Measurements from ENCODE around the gene KRTAP20-2.
A peak's percentile ranks its signal among the peaks of the same experiment; 100 is the strongest.

Gene KRTAP20-2

DNA sequence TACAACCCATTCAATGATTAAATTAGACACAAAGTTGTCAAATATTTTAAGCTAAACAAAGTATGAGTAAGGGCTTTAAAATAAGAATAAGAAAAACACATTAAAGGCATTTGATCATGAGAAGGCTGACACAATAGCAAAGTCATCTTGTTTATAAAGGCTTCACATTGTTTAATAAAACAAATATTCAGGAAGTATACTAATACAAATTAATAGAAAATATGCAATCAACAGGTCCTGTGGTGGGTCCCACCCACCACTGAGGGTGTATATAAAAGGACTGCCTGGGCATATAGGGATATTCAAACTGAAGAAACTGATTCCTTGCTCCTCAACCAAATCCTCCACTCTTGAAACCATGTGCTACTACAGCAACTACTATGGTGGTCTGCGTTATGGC lies at the start of gene KRTAP20-2:
TSS of gene KRTAP20-2 (plus strand) at position 301 of the 400 bp plus-strand sequence. CDS start at position 359, 58 bp downstream.
- Mint-ChIP-seq H3K4me1 (no peaks in the 10 kb centered on the region), H3K9me3 (peaks cover 2 to 5% of the 10 kb centered on the region in 2 donors), H3K36me3 (no peaks in the 10 kb centered on the region), H3K27me3 (no peaks in the 10 kb centered on the region), H3K4me3 (no peak within 1 kb of the TSS), H3K27ac (no peak within 1 kb of the TSS)
- ATAC-seq (replicated peaks): no peak
- DNase-seq: no peak

DNA sequence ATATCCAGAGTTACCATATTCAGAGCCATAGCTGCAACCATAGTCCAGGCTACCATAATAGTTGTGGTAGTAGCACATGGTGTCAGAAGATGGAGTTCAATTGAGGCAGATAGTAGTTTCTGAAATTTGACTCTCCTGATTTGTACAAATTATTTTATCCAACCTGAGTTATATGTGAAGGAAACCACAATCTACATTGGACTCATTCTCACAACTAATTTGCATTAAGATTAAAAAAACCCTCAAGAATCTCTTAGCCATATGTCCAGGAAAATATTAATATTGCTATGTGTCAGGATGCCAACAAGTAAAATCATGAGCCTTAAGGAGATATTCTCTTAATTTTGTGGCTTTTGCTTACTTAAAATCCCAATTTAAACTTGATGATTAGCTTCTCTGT lies 44.7 kb upstream of the KRTAP20-2 start, which contains the start of gene KRTAP22-2:
TSS of gene KRTAP22-2 (minus strand) at position 101 of the 400 bp plus-strand sequence.
- H3K4me1 Mint-ChIP-seq: no peaks in the 10 kb centered on the region
- no peaks in the 10 kb centered on the region for H3K9me3 Mint-ChIP-seq
- DNase-seq: no peak
- H3K27ac Mint-ChIP-seq: no peak within 1 kb of the TSS
- ATAC-seq (replicated peaks): no peak
- H3K27me3 Mint-ChIP-seq: no peaks in the 10 kb centered on the region
- no peaks in the 10 kb centered on the region for H3K36me3 Mint-ChIP-seq
- H3K4me3 Mint-ChIP-seq: no peak within 1 kb of the TSS

- Mint-ChIP-seq H3K4me3 (no peak within 1 kb of the TSS), H3K9me3 (no peaks in the 10 kb centered on the region), H3K36me3 (no peaks in the 10 kb centered on the region), H3K27ac (no peak within 1 kb of the TSS), H3K4me1 (no peaks in the 10 kb centered on the region), H3K27me3 (no peaks in the 10 kb centered on the region)
- DNase-seq (no peak), ATAC-seq (replicated peaks) (no peak)
These were observed 42.9 kb upstream of the KRTAP20-2 start, which contains the start of gene KRTAP6-3 for GRCh38 chr21:30592140-30592539. Gene KRTAP6-3 (plus strand): TSS chr21:30592440. CDS start chr21:30592446, 6 bp downstream.

- H3K36me3 Mint-ChIP-seq: no peaks in the 10 kb centered on the region
- H3K27ac Mint-ChIP-seq: no peak within 1 kb of the TSS
- H3K4me3 Mint-ChIP-seq: no peak within 1 kb of the TSS
- no peak for DNase-seq
- ATAC-seq (replicated peaks): no peak
- no peaks in the 10 kb centered on the region for H3K27me3 Mint-ChIP-seq
- H3K4me1 Mint-ChIP-seq: no peaks in the 10 kb centered on the region
- peaks cover 4 to 7% of the 10 kb centered on the region in 2 donors for H3K9me3 Mint-ChIP-seq
These were observed 36.2 kb upstream of the KRTAP20-2 start, which contains the start of gene KRTAP6-2 for GRCh38 chr21:30598802-30599201. Gene KRTAP6-2 (minus strand): TSS chr21:30598902. CDS start chr21:30598874, 28 bp downstream.

- H3K27me3 Mint-ChIP-seq: no peaks in the 10 kb centered on the region
- DNase-seq: no peak
- no peaks in the 10 kb centered on the region for H3K36me3 Mint-ChIP-seq
- peaks cover 4 to 7% of the 10 kb centered on the region in 2 donors for H3K9me3 Mint-ChIP-seq
- ATAC-seq (replicated peaks): no peak
- no peak within 1 kb of the TSS for H3K4me3 Mint-ChIP-seq
- H3K27ac Mint-ChIP-seq: no peak within 1 kb of the TSS
- H3K4me1 Mint-ChIP-seq: no peaks in the 10 kb centered on the region
These were observed 34.2 kb upstream of the KRTAP20-2 start, which contains the start of gene KRTAP22-1 for GRCh38 chr21:30600787-30601186. Gene KRTAP22-1 (plus strand): TSS chr21:30601087.

DNA sequence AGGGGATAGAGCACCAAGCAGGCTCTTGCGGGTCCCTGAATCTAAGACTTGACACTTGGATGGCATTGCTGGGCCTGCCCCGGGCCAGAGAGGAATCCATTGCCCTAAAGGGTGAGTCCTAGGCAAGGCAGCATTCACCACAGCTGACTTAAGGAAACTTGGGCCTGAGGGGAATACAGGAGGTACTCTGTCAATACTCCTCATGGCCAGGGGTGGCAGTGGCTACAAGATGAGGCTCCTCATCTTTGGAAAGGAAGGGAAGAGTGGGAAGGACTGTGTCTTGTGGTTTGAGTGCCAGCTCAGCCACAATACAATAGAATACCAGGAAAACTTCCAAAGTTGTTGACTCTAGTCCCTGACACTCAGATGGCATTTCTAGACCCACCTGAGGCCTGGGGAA lies 29.0 kb upstream of the KRTAP20-2 start:
- peaks cover 7 to 10% of the 10 kb centered on the region in 2 donors for H3K9me3 Mint-ChIP-seq
- H3K27ac Mint-ChIP-seq: no peak overlapping the region
- no peak for DNase-seq
- H3K27me3 Mint-ChIP-seq: no peaks in the 10 kb centered on the region
- H3K4me3 Mint-ChIP-seq: no peak overlapping the region
- H3K4me1 Mint-ChIP-seq: no peaks in the 10 kb centered on the region
- ATAC-seq (replicated peaks): peak in 1 of 2 donors; percentile 16
- no peaks in the 10 kb centered on the region for H3K36me3 Mint-ChIP-seq

- H3K27ac Mint-ChIP-seq: no peak overlapping the region
- H3K36me3 Mint-ChIP-seq: no peaks in the 10 kb centered on the region
- peaks cover 0 to 8% of the 10 kb centered on the region in 2 donors for H3K9me3 Mint-ChIP-seq
- H3K27me3 Mint-ChIP-seq: no peaks in the 10 kb centered on the region
- H3K4me3 Mint-ChIP-seq: no peak overlapping the region
- H3K4me1 Mint-ChIP-seq: no peaks in the 10 kb centered on the region
- ATAC-seq (replicated peaks) (no peak), DNase-seq (no peak)
These were observed 22.9 kb upstream of the KRTAP20-2 start for GRCh38 chr21:30612132-30612531.

DNA sequence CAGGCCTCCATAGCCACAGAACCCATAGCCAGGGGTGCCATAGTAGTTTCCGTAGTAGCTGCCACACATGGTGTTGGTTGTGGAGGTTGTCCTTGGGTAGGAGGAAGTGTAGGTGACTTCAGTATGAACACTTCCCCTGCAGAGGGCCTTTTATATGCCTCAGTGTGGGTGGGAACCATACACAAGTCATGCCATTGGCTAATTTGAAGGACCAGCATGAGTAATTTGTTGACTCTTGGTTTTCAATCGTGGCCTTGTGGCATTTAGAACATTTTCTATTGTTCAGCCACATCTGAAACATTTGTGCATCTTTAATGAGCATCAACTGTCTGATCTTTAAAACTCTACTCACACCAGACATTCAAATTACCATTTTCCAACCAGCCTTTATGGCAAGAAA lies 21.2 kb upstream of the KRTAP20-2 start, which contains the start of gene KRTAP6-1:
TSS of gene KRTAP6-1 (minus strand) at position 95 of the 400 bp plus-strand sequence. CDS start at position 69, 26 bp downstream.
- Mint-ChIP-seq H3K4me1 (no peaks in the 10 kb centered on the region), H3K27ac (no peak within 1 kb of the TSS), H3K4me3 (no peak within 1 kb of the TSS), H3K36me3 (no peaks in the 10 kb centered on the region), H3K9me3 (peaks cover 0 to 5% of the 10 kb centered on the region in 2 donors), H3K27me3 (no peaks in the 10 kb centered on the region)
- DNase-seq: no peak
- ATAC-seq (replicated peaks): no peak

- H3K36me3 Mint-ChIP-seq: no peaks in the 10 kb centered on the region
- peaks cover 0 to 4% of the 10 kb centered on the region in 2 donors for H3K9me3 Mint-ChIP-seq
- no peak overlapping the region for H3K27ac Mint-ChIP-seq
- ATAC-seq (replicated peaks) (peak; percentile 69 to 71), DNase-seq (no peak)
- H3K27me3 Mint-ChIP-seq: no peaks in the 10 kb centered on the region
- H3K4me1 Mint-ChIP-seq: no peaks in the 10 kb centered on the region
- no peak overlapping the region for H3K4me3 Mint-ChIP-seq
These were observed 19.8 kb upstream of the KRTAP20-2 start for GRCh38 chr21:30615199-30615598.

GRCh38 chr21:30616125-30616524 lies 18.9 kb upstream of the KRTAP20-2 start, which contains the start of gene KRTAP20-1:
Gene KRTAP20-1 (plus strand): TSS chr21:30616425. CDS start chr21:30616455, 30 bp downstream.
- Mint-ChIP-seq H3K4me3 (no peak within 1 kb of the TSS), H3K9me3 (no peaks in the 10 kb centered on the region), H3K27ac (no peak within 1 kb of the TSS), H3K4me1 (no peaks in the 10 kb centered on the region), H3K36me3 (no peaks in the 10 kb centered on the region), H3K27me3 (no peaks in the 10 kb centered on the region)
- ATAC-seq (replicated peaks) (no peak), DNase-seq (no peak)

DNA sequence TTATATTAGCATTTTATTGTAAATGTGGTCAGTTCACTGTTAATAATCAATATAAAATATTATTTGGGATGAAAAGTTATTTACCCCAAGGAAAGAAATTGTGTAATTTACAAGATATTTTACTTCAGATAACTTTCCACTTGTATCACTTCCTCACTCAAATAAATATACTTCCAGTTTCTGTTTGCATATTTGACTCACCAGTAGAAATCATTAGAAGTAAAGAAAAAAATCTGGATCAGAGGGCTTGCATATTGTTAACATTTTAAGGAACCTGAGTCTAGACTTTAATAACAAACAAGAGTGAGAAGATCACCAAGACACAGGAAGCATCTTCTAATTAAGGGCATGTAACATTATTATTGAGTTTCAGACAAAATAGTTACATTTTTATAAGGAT lies 14.9 kb upstream of the KRTAP20-2 start:
- Mint-ChIP-seq H3K27ac (no peak overlapping the region), H3K27me3 (no peaks in the 10 kb centered on the region), H3K36me3 (no peaks in the 10 kb centered on the region), H3K4me3 (no peak overlapping the region), H3K9me3 (peaks cover 0 to 2% of the 10 kb centered on the region in 2 donors), H3K4me1 (no peaks in the 10 kb centered on the region)
- ATAC-seq (replicated peaks): no peak
- DNase-seq: no peak

DNA sequence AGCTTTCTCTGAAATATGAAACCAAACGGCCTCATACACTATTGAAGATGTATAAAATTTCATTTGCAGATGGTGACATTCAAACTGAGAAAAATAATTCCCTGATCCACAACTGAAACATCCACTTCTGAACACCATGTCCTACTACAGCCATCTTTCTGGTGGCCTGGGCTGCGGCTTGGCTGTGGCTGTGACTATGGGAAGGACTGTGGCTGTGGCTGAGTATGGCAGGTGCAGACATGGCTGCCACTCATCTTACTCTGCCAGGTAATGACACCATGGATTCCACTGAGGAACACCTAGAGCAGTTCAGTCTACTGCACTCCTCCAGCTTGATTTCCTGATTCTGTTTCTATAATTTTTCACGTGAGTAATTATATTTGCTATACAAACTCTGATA lies 14.5 kb upstream of the KRTAP20-2 start, which contains the start of gene KRTAP20-4:
TSS of gene KRTAP20-4 (plus strand) at position 106 of the 400 bp plus-strand sequence.
- ATAC-seq (replicated peaks) (no peak), DNase-seq (no peak)
- no peaks in the 10 kb centered on the region for H3K27me3 Mint-ChIP-seq
- no peaks in the 10 kb centered on the region for H3K36me3 Mint-ChIP-seq
- no peak within 1 kb of the TSS for H3K27ac Mint-ChIP-seq
- no peak within 1 kb of the TSS for H3K4me3 Mint-ChIP-seq
- no peaks in the 10 kb centered on the region for H3K4me1 Mint-ChIP-seq
- peaks cover 0 to 3% of the 10 kb centered on the region in 2 donors for H3K9me3 Mint-ChIP-seq

- ATAC-seq (replicated peaks): no peak
- H3K36me3 Mint-ChIP-seq: no peaks in the 10 kb centered on the region
- no peak for DNase-seq
- H3K4me3 Mint-ChIP-seq: no peak overlapping the region
- H3K27ac Mint-ChIP-seq: no peak overlapping the region
- H3K4me1 Mint-ChIP-seq: no peaks in the 10 kb centered on the region
- H3K9me3 Mint-ChIP-seq: peaks cover 0 to 3% of the 10 kb centered on the region in 2 donors
- no peaks in the 10 kb centered on the region for H3K27me3 Mint-ChIP-seq
These were observed 11.6 kb upstream of the KRTAP20-2 start for GRCh38 chr21:30623362-30623761.

DNA sequence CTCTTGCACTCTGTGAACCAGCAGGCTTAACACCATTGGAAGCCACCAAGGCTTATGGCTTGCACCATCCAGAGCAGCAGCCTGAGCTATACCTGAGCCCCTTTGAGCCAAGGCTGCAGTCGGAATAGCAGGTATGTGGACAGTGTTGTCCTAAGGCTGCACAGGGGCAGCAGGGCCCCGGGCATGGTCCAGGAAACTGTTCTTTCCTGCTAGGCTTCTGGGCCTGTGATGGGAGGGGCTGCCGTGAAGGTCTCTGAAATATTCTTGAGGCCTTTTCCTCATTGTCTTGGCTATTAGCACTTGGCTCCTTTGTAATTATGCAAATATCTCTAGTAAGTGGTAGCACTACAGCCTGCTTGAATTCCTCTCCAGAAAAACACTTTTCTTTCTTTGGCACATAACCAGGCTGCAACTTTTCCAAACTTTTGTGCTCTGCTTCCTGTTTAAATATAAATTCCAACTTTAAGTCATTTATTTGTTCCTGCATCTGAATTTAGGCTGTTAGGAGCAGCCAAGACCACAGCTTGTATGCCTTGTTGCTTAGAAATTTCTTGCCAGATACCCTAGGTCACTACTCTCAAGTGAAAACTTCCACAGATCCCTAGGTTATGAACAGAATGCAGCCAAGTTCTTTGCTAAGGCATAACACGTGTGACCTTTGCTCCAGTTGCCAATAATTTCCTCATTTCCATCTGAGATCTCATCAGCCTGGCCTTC lies 9.4 kb upstream of the KRTAP20-2 start:
- Mint-ChIP-seq H3K27me3 (no peaks in the 10 kb centered on the region), H3K36me3 (no peaks in the 10 kb centered on the region), H3K4me3 (no peak overlapping the region), H3K4me1 (no peaks in the 10 kb centered on the region), H3K27ac (no peak overlapping the region), H3K9me3 (peaks cover 0 to 3% of the 10 kb centered on the region in 2 donors)
- no peak for DNase-seq
- ATAC-seq (replicated peaks): no peak

- Mint-ChIP-seq H3K36me3 (no peaks in the 10 kb centered on the region), H3K9me3 (peaks cover 5% of the 10 kb centered on the region in 2 donors), H3K4me3 (no peak overlapping the region), H3K27ac (no peak overlapping the region), H3K4me1 (no peaks in the 10 kb centered on the region), H3K27me3 (no peaks in the 10 kb centered on the region)
- ATAC-seq (replicated peaks) (no peak), DNase-seq (no peak)
These were observed 6.9 kb upstream of the KRTAP20-2 start for GRCh38 chr21:30628109-30628508.
